Sciatic nerve (tissue), 2 donors: ENCODE data around the gene CBS. TPM values are rescaled to one million over a fixed set of nuclear protein-coding genes. Genes with fewer than 3 reads are reported as not detected.
"Not testable (repeated sequence)": the region's sequence is repeated elsewhere in the genome, so short reads cannot be mapped to it uniquely, and the experiment has no call there.

Experiments
- ATAC-seq: fragments of 200-7000 bp; cut with Tn5 transposase; one replicate; pipeline ENCODE4 v1.9.1; 2020; ENCODE audit warnings: mild to moderate bottlenecking, moderate library complexity
- DNase-seq: peaks from one replicate; pipeline ENCODE4 v3.0.0-alpha.2; 2020; ENCODE audit warnings: low spot score
- intact Hi-C: fragments of 100-400 bp; cut with DNase I; formaldehyde crosslinking; loops from one replicate; pipeline ENCODE4 v1.14.2; 2022
- total RNA-seq: library from RNA; stranded (reverse); fragmentation: NEBNext Ultra II Directional; extraction: Animal tissue kit (Norgen Biotek cat#: 25700); gene quantifications from one replicate; pipeline ENCODE4 v1.2.1, GENCODE V29; 2021
- donor health status: DM: no; HTN: no; CAD: no.
- donor health status: DM: no; HTN: no; CAD: no.

The CBS gene
- total RNA-seq, result 79.9 TPM

DNA sequence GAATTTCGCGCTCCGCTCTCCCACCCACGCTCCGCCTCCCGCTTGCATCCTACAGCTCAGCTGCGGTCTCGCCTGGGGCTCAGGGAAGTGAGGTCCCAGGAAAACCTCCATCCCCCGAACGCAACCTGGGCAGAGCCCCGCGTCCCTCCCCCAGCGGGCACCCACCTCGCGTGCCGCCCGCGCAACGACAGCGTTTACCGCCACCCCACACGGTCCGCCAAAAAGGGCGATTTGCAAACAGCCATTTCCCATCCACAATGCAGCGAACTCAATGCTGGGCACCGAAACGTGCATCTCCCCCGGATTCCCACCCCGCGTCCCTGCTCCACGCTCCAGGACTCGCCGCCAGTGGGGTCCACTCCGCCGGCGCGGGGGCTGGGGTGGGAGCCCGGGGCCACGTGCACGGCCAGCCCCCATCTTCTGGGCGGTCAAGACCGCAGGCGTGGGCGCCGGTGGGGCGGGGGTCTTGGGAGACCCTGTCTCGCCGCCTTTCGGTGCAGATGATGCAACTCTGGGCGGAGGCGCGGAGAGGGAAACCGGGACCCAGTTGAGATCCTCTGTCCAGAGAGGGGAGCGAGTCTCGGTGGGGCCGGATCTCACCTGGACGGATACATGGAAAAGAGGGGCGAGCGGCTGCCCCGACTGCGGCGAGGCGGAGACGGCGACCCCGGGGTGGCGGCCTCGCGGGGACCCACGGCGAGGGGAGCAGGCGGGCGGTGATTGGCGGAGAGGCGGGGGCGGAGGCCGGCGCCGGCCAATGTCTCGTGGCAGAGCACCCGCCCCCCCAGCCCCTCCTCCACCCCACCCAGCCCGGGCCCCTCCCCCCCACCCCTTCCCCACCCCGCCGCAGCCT, at the start of gene CBS:
Gene CBS, minus strand, starts transcription at position 666 of the 853 bp plus-strand sequence. CDS start 3,642 bp downstream, outside the sequence.
- intact Hi-C loops, DNase-seq: not testable (repeated sequence)
- ATAC-seq, result peak; percentile 54

DNA sequence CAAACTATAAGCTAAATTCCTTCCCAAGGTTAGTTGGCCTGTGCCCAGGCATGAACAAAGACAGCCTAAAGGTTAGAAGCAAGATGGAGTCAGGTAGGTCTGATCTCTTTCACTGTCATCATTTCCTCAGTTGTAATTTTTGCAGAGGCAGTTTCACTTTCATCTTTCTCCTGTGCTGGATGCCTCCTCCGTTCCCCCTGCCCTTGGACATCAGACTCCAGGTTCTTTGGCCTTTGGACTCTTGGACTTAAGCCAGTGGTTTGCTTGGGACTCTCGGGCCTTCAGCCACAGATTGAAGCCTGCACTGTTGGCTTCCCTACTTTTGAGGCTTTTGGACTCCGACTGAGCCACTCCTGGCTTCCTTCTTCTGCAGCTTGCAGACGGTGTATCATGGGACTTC, 40.3 kb upstream of the CBS start:
- intact Hi-C loops, ATAC-seq, DNase-seq: not testable (repeated sequence)

GRCh38 chr21:43114483-43114882, 38.8 kb upstream of the CBS start:
- ATAC-seq, intact Hi-C loops, DNase-seq: not testable (repeated sequence)

GRCh38 chr21:43109006-43109405, 33.4 kb upstream of the CBS start:
- DNase-seq, ATAC-seq: not testable (repeated sequence)

DNA sequence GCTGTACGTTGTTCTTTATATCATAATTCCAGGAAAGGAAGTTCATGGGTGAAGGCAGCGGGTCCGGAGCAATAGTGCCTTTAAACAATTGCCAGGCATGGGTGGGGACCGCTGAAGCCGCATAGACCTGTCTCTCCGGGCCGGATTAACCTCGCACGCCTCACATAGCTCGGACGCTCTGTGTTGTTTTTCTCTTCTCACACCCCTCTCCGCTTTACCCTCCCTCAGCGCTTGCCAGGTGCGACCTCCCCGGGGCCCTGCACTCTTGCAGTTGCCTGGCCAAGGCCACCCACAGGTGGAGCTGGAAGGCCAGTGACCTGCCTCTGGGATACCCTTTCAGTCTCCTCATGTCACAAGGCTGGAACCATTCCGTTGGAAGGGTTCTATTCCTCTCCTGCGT, 32.5 kb upstream of the CBS start:
- ATAC-seq, result peak; percentile 27
- intact Hi-C loops, DNase-seq: not testable (repeated sequence)

More at GRCh38 chr21:43109006-43109405, 33.4 kb upstream of the CBS start:
- intact Hi-C loops, result not testable (repeated sequence)

DNA sequence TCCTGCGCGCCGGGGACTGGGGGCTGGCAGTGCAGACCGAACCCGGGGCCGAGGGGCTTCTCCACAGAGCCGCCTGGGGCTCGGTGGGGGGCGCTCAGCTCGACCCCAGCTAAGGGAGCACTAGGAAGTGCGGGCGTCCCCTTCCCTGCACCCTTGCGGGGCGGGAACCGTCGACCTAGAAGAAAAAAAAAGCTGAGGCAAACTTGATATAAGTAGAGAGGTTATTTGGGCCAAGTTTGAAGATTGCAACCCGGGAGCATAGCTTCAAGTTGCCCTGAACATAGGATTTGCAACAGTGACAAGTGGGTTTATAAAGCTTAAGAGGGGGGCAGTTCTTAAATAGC, 32.1 kb upstream of the CBS start:
- ATAC-seq, intact Hi-C loops, DNase-seq: not testable (repeated sequence)

- ATAC-seq (peak; percentile 99), DNase-seq (peak; percentile 85)
- intact Hi-C loops, result not testable (repeated sequence)
Observed at GRCh38 chr21:43106965-43107793, 31.5 kb upstream of the CBS start, which contains the start of gene U2AF1. Gene U2AF1, minus strand, starts transcription at chr21:43107570. Its CDS starts 76 bp downstream, at chr21:43107494.

DNA sequence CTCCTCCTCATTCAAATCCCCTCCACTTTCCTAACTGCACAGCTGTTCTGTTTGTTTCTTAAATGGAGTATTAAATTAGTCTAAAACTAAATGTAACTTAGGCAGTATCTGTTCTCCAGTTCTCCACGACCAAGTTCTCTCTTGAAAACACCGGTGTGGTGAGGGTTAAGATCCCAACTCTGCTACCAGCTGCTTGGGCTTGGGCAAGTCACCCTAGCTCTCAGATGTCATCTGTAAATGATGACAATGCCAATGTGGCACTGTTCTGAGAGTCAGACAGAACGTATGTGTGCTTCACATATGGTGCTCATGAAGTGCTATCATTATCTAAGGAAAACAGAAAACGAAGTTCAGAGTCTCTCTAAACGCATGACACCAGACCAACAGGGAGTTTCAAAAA, 29.0 kb upstream of the CBS start:
- ATAC-seq, DNase-seq, intact Hi-C loops: not testable (repeated sequence)

- ATAC-seq, DNase-seq, intact Hi-C loops: not testable (repeated sequence)
Observed at GRCh38 chr21:43102281-43102680, 26.6 kb upstream of the CBS start.

- intact Hi-C loops, DNase-seq, ATAC-seq: not testable (repeated sequence)
Observed at GRCh38 chr21:43101676-43102075, 26.0 kb upstream of the CBS start.

GRCh38 chr21:43101000-43101399, 25.4 kb upstream of the CBS start:
- DNase-seq, ATAC-seq, intact Hi-C loops: not testable (repeated sequence)

GRCh38 chr21:43091979-43092614, 16.5 kb upstream of the CBS start:
- ATAC-seq, DNase-seq, intact Hi-C loops: not testable (repeated sequence)

GRCh38 chr21:43090947-43091346, 15.3 kb upstream of the CBS start:
- DNase-seq, ATAC-seq, intact Hi-C loops: not testable (repeated sequence)

DNA sequence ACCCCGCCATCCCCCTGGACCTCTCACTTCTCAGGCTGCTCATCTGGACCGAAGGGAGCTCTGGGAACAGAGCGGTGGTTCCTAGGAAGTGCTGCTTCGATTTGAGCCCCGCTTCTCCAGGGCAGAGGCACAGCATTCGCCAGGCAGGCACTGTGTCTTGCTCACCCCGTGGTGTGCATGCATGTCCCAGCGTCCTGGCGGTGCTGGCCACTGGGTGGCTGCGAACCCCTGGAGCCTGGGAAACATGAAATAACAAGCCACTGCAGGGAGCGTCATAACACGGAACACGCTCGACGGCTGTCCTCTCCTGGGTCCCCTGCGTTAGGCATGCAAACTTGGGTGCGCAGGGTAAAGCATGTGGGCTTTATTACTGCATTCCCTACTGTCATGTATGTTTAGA, 13.8 kb upstream of the CBS start:
- intact Hi-C loops, DNase-seq, ATAC-seq: not testable (repeated sequence)

GRCh38 chr21:43082587-43083300, 7.1 kb upstream of the CBS start:
- DNase-seq, ATAC-seq, intact Hi-C loops: not testable (repeated sequence)

GRCh38 chr21:43076643-43077042, 1.0 kb upstream of the CBS start:
- peak; percentile 24 for ATAC-seq
- intact Hi-C loops, DNase-seq: not testable (repeated sequence)

GRCh38 chr21:43076023-43076637, 495 bp upstream of the CBS start:
- DNase-seq, intact Hi-C loops: not testable (repeated sequence)
- ATAC-seq, result peak; percentile 9
